Vagina (tissue), 2 donors: ENCODE results near the gene TMEM151B.

Source experiments
- CTCF ChIP-seq, 3 experiments: fragments of 450-650 bp in 2 of 3; fragments of 200-600 bp in 1 of 3; sonication (generic) in 1 of 3; IDR thresholded peaks; one replicate each; pipeline ENCODE4 v1.5.1; 2017 to 2019; ENCODE audit warnings: antibody characterized with exemption in 3 of 3, mild to moderate bottlenecking in 2 of 3, moderate library complexity in 2 of 3
- POLR2A ChIP-seq, 2 donors: fragments of 450-650 bp; IDR thresholded peaks; one replicate each; pipeline ENCODE4 v1.6.1; 2017; ENCODE audit warnings: antibody characterized with exemption in 2 of 2, mild to moderate bottlenecking in 2 of 2, moderate library complexity in 2 of 2

GRCh38 chr6:44305200-44305725 is 35.0 kb downstream of the TMEM151B start:
- TF ChIP-seq CTCF (IDR thresholded peaks at IDR 0.05) (no peak), POLR2A (IDR thresholded peaks at IDR 0.05) (no peak)
